H7 (cell line): Measurements from ENCODE around the gene MAST2. TPM values are rescaled to one million over a fixed set of nuclear protein-coding genes. Genes with fewer than 3 reads are reported as not detected.

Experiments used
- DNase-seq: peaks from one replicate; pipeline ENCODE4 v3.0.0; 2012
- H3K27me3 ChIP-seq: 2 replicates; pipeline ENCODE4 v1.6.0; 2011; ENCODE audit warnings: mild to moderate bottlenecking, low read length; ENCODE audit not compliant: control insufficient read depth, insufficient read depth
- H3K36me3 ChIP-seq: replicated peaks from 2 replicates; pipeline ENCODE4 v1.5.1; 2011; ENCODE audit warnings: low read length; ENCODE audit not compliant: control insufficient read depth, insufficient read depth
- H3K4me3 ChIP-seq: 2 replicates; pipeline ENCODE4 v1.5.1; 2011; ENCODE audit warnings: low read depth, mild to moderate bottlenecking, control low read depth, low read length, moderate library complexity; ENCODE audit not compliant: insufficient read depth
- total RNA-seq: library from RNA; depleted of rRNA; stranded (reverse); fragments of >200 nt; shearing (Covaris generic); gene quantifications from 2 replicates; pipeline ENCODE4 v1.2.3, GENCODE V29; 2014

The MAST2 gene
- total RNA-seq, 1 experiment from 2014 or later, result 31.8 TPM

- H3K27me3 ChIP-seq, result no peaks in the 10 kb centered on the region
- no peak for DNase-seq
- no peak overlapping the region for H3K4me3 ChIP-seq
- no peaks in the 10 kb centered on the region; the same call in 1 of the 2 replicates for H3K36me3 ChIP-seq
Observed at GRCh38 chr1:46001081-46001785, 197.8 kb downstream of the MAST2 start.

- no peak overlapping the region for H3K4me3 ChIP-seq
- H3K36me3 ChIP-seq, result peaks cover 3% of the 10 kb centered on the region
- no peak for DNase-seq
- H3K27me3 ChIP-seq, result no peaks in the 10 kb centered on the region
Observed at GRCh38 chr1:46002551-46003150, 199.2 kb downstream of the MAST2 start.

GRCh38 chr1:46003315-46003714 lies 199.9 kb downstream of the MAST2 start:
- no peaks in the 10 kb centered on the region for H3K27me3 ChIP-seq
- H3K4me3 ChIP-seq, result no peak overlapping the region
- no peak for DNase-seq
- H3K36me3 ChIP-seq, result peaks cover 6% of the 10 kb centered on the region

- Histone ChIP-seq H3K27me3 (no peaks in the 10 kb centered on the region), H3K36me3 (peaks cover 11% of the 10 kb centered on the region), H3K4me3 (no peak overlapping the region)
- no peak for DNase-seq
Observed at GRCh38 chr1:46004492-46004891, 201.1 kb downstream of the MAST2 start.

GRCh38 chr1:46005594-46005993 lies 202.2 kb downstream of the MAST2 start:
- DNase-seq, result no peak
- no peak overlapping the region for H3K4me3 ChIP-seq
- H3K36me3 ChIP-seq, result peaks cover 12% of the 10 kb centered on the region
- no peaks in the 10 kb centered on the region for H3K27me3 ChIP-seq

GRCh38 chr1:46008585-46008984 lies 205.2 kb downstream of the MAST2 start:
- Histone ChIP-seq H3K36me3 (peaks cover 15% of the 10 kb centered on the region), H3K4me3 (no peak overlapping the region), H3K27me3 (no peaks in the 10 kb centered on the region)
- no peak for DNase-seq

GRCh38 chr1:46010611-46011010 lies 207.2 kb downstream of the MAST2 start:
- no peaks in the 10 kb centered on the region for H3K27me3 ChIP-seq
- no peak for DNase-seq
- H3K36me3 ChIP-seq, result peaks cover 15% of the 10 kb centered on the region
- no peak overlapping the region for H3K4me3 ChIP-seq

- no peaks in the 10 kb centered on the region for H3K27me3 ChIP-seq
- no peak overlapping the region for H3K4me3 ChIP-seq
- no peak for DNase-seq
- peaks cover 15% of the 10 kb centered on the region for H3K36me3 ChIP-seq
Observed at GRCh38 chr1:46011121-46011695, 207.8 kb downstream of the MAST2 start.

GRCh38 chr1:46012236-46012635 lies 208.8 kb downstream of the MAST2 start:
- DNase-seq, result no peak
- Histone ChIP-seq H3K4me3 (no peak overlapping the region), H3K27me3 (no peaks in the 10 kb centered on the region), H3K36me3 (peaks cover 13% of the 10 kb centered on the region)

GRCh38 chr1:46013581-46013980 lies 210.2 kb downstream of the MAST2 start:
- peaks cover 6% of the 10 kb centered on the region for H3K36me3 ChIP-seq
- no peak overlapping the region for H3K4me3 ChIP-seq
- H3K27me3 ChIP-seq, result no peaks in the 10 kb centered on the region
- DNase-seq, result no peak

- no peak for DNase-seq
- no peaks in the 10 kb centered on the region for H3K27me3 ChIP-seq
- no peak overlapping the region for H3K4me3 ChIP-seq
- peaks cover 5% of the 10 kb centered on the region for H3K36me3 ChIP-seq
Observed at GRCh38 chr1:46017876-46018503, 214.6 kb downstream of the MAST2 start.

- Histone ChIP-seq H3K4me3 (no peak overlapping the region), H3K27me3 (no peaks in the 10 kb centered on the region), H3K36me3 (peaks cover 19% of the 10 kb centered on the region)
- DNase-seq, result no peak
Observed at GRCh38 chr1:46019348-46019747, 215.9 kb downstream of the MAST2 start.

- Histone ChIP-seq H3K4me3 (no peak overlapping the region), H3K27me3 (no peaks in the 10 kb centered on the region), H3K36me3 (peaks cover 19% of the 10 kb centered on the region)
- no peak for DNase-seq
Observed at GRCh38 chr1:46020010-46020409, 216.6 kb downstream of the MAST2 start.

GRCh38 chr1:46021046-46021996 lies 217.9 kb downstream of the MAST2 start:
- H3K36me3 ChIP-seq, result peaks cover 19% of the 10 kb centered on the region
- no peak for DNase-seq
- no peaks in the 10 kb centered on the region for H3K27me3 ChIP-seq
- no peak overlapping the region for H3K4me3 ChIP-seq
